GM18861 (cell line): ENCODE measurements around the gene GSC2.
"Not testable (repeated sequence)": the region's sequence is repeated elsewhere in the genome, so short reads cannot be mapped to it uniquely, and the experiment has no call there.

Experiments
- ATAC-seq: cut with Tn5 transposase; IDR thresholded peaks from one replicate; pipeline ENCODE4 v1.9.1; 2021; ENCODE audit not compliant: unreplicated experiment

GSC2 gene

GRCh38 chr22:19164425-19164824 lies 14.3 kb upstream of the GSC2 start:
- no peak for ATAC-seq

GRCh38 chr22:19158649-19159048 lies 8.6 kb upstream of the GSC2 start:
- ATAC-seq: not testable (repeated sequence)

GRCh38 chr22:19156109-19156508 lies 6.0 kb upstream of the GSC2 start:
- not testable (repeated sequence) for ATAC-seq

- no peak for ATAC-seq
Observed at GRCh38 chr22:19152942-19153883, 3.1 kb upstream of the GSC2 start.

- ATAC-seq: no peak
Observed at GRCh38 chr22:19151329-19152191, 1.5 kb upstream of the GSC2 start.

- no peak for ATAC-seq
Observed at GRCh38 chr22:19150482-19151328, 613 bp upstream of the GSC2 start.

GRCh38 chr22:19149047-19149883 lies 827 bp downstream of the GSC2 start:
- no peak for ATAC-seq

- ATAC-seq: no peak
Observed at GRCh38 chr22:19148417-19149046, 1.6 kb downstream of the GSC2 start.

GRCh38 chr22:19147195-19147780 lies 2.8 kb downstream of the GSC2 start:
- no peak for ATAC-seq

GRCh38 chr22:19146215-19146968 lies 3.7 kb downstream of the GSC2 start:
- no peak for ATAC-seq

- ATAC-seq: no peak
Observed at GRCh38 chr22:19143967-19144400, 6.1 kb downstream of the GSC2 start.

GRCh38 chr22:19143212-19143611 lies 6.9 kb downstream of the GSC2 start:
- ATAC-seq: no peak

GRCh38 chr22:19142394-19142793 lies 7.7 kb downstream of the GSC2 start:
- no peak for ATAC-seq

GRCh38 chr22:19139974-19140373 lies 10.1 kb downstream of the GSC2 start:
- ATAC-seq: no peak

GRCh38 chr22:19139001-19139356 lies 11.1 kb downstream of the GSC2 start:
- no peak for ATAC-seq

GRCh38 chr22:19138217-19139000 lies 11.7 kb downstream of the GSC2 start:
- no peak for ATAC-seq

GRCh38 chr22:19137384-19138216 lies 12.5 kb downstream of the GSC2 start:
- ATAC-seq: no peak
